Measurements from ENCODE around the gene CHRNA1.
"Not testable (repeated sequence)": the region's sequence is repeated elsewhere in the genome, so short reads cannot be mapped to it uniquely, and the experiment has no call there.

The CHRNA1 gene

DNA sequence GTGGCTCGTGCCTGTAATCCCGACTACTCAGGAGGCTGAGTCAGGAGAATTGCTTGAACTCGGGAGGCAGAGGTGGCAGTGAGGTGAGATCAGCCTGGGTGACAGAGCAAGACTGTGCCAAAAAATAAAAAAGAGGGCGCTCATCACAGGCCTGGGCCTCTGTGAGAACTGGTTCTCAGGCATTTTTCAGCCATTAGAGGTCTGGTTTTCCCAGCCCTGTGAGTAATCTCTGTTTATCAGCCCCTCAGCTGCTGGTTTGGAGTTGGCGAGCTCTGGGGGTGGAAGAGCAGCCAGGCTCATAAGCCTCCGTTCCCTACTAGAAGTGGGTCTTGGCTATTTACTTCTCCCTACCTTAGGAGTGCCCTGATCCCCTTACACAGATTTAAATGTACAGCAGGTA lies 53.1 kb downstream of the CHRNA1 start:
- DNase-seq: no peak

DNA sequence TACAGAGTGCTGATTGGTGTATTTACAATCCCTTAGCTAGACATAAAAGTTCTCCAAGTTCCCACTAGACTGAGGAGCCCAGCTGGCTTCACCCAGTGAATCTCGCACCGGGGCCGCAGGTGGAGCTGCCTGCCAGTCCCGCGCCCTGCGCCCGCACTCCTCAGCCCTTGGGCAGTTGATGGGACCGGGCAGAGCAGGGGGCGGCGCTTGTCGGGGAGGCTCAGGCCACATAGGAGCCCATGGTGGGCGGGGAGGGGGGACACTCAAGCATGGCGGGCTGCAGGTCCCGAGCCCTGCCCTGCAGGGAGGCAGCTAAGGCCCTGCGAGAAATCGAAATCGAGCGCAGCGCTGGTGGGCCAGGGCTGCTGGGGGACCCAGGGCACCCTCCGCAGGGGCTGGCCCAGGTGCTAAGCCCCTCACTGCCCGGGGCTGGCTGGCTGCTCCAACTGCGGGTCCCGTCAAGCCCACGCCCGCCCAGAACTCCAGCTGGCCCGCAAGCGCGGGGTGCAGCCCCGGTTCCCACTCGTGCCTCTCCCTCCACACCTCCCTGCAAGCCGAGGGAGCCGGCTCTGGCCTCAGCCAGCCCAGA lies 54.8 kb downstream of the CHRNA1 start:
- not testable (repeated sequence) for DNase-seq

DNA sequence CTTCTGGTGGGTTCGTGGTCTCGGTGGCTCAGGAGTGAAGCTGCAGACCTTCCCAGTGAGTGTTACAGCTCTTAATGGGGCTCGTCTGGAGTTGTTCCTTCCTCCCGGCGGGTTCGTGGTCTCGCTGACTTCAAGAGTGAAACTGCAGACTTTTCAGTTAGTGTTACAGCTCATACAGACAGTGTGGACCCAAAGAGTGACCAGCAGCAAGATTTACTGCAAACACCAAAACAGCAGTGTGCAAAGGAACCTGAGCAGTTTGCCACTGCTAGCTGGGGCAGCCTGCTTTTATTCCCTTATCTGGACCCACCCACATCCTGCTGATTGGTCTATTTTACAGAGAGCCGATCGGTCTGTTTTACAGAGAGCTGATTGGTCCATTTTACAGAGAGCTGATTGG lies 55.6 kb downstream of the CHRNA1 start:
- DNase-seq: no peak

DNA sequence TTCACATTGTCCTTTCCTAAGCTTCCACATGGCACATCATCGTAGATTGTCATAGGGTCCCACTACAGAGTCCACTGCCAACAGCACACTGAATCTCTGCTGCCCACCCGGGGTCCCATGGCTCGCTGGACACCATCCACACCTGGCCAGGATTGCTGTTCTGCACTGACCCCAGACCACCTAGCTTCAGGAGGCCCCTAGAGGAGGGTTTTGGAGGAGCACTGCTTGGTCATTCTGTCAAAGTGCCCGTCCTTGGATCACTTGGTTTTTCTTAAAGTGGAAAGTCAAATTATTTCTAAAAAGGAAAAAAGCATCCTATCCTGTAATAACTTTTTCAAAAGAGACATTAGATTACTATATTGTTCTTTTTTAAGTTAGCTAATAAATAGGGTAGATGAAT lies 59.0 kb downstream of the CHRNA1 start:
- no peak for DNase-seq

DNA sequence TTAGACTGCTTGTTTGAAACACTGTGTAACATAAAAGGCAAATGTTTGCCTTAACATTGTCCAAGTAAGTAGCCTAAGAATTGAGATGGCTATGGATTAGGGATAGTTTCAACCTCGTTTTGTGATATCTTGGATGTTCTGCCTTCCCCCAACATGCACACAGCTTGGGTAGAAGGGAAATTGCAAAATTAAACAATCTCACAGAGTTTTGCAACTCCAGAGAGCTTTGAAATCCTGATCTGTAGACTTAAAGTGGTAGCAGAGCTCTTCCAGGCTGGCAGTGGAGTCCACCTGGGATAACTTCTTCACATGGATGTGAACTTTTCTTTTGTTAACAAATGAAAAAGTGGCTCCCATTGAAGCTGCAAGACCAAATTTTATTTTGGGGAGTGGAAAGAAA lies 59.6 kb downstream of the CHRNA1 start:
- DNase-seq: no peak

DNA sequence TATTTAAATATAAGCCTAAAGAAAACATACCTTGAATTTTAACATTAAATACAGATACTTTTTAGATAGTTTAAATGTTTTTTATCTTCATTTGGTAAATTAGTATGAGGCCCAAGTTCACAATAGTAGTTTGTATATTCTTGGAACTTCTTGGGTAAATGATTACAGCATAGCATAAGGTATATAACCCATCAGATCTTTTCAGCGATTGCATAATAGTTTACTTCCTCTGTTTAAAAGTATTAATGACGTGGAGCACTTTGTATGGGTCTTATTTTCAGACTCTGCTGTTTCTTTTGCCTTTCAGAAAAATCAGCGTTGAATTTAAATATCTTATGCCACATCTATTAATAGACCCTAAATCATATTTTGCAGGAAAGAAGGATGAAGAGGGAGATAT lies 60.2 kb downstream of the CHRNA1 start:
- DNase-seq: no peak

DNA sequence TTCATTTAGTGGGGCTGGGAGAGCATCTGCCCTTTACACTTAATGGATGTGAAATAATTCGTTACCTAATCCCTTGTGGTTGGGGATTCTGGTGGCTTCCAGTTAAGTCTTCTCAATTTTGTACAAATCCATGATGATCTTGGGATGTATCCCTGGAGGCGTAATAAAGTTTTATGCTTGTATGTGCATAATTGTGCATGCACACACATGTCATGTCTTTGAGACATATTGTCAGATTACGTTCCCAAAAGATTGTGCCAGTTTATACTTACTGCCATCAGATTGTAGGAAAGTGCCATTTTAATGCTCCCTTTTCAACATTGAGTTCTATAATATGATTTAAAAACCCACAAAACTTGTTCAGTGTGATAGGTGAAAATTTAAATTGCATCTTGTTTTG lies 60.8 kb downstream of the CHRNA1 start:
- no peak for DNase-seq

DNA sequence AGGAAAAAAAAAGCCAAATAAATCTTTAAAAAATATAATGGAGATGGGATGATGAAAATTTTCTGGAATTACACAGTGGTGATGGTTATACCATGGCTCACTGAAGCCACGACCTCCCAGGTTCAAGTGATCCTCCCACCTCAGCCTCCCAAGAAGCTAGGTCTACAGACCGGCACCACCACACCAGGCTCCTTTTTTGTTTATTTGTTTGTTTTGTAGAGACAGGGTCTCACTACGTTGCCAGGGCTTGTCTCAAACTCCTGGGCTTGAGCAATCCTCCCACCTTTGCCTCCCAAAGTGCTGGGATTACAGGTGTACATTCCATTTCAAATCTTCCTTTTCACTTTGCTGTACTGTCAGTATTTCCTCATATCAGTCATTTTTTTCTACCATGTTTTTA lies 61.7 kb downstream of the CHRNA1 start:
- no peak for DNase-seq

DNA sequence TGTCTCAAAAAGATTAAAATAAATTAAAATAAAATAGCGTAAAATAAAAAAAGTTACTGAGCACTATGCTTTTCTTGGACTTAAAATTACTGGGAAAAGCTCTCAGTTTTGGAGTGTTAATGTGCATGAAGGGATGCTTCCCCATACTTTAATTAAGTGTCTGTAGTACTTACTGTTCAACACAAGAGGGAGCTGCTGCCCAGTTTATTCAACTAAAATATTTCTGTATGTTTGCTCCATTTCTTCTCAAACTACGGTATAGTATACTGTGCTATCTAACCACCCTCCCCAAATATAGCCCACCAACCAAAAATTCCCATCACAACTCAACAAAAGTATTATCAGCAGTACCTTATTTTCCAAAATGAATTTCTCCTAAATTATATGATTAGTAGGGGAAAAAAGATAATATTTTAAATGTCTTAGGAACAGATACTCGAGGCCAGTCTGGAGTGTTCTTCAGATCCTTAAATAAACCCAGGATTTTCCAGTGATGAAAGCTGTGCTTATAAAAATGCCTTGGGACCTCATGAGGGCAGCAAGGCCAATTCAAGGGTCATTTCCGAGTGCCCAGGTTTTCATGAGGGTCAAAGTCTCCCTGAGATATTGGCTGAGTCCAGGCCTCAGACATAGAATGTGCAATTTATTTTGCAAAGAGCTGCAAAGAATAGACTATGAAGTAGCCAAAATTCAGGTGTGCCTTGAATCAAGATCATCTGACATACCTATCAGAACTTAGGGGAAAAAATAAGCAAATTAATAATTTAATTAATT lies 64.1 kb downstream of the CHRNA1 start:
- peak; percentile 32 for DNase-seq
